Measurements from ENCODE around the gene DCTD.

DNA sequence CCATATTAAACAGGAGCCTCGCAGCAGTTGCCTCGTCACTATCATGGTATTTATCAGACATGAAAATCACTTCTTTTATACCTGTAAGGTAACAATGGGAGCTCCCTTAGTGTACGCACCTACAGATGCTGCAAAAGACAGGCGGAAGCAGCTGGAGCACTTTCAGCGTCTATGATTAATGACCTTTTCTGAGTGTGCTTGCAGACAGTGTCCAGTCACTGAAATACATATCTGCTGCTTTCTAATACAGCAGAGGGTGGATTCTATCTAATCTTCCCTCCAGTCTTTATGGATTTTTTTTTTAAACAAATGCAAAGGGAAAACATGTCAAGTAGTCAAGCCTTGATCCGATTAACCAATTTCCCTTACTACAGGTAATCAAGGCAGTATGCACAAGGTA lies 24.1 kb downstream of the DCTD start:
- TF ChIP-seq EZH2 (IDR thresholded peaks at IDR 0.05; ENCODE audit: low read length, missing control alignments), result no peak
- TF ChIP-seq, protein P1, sequence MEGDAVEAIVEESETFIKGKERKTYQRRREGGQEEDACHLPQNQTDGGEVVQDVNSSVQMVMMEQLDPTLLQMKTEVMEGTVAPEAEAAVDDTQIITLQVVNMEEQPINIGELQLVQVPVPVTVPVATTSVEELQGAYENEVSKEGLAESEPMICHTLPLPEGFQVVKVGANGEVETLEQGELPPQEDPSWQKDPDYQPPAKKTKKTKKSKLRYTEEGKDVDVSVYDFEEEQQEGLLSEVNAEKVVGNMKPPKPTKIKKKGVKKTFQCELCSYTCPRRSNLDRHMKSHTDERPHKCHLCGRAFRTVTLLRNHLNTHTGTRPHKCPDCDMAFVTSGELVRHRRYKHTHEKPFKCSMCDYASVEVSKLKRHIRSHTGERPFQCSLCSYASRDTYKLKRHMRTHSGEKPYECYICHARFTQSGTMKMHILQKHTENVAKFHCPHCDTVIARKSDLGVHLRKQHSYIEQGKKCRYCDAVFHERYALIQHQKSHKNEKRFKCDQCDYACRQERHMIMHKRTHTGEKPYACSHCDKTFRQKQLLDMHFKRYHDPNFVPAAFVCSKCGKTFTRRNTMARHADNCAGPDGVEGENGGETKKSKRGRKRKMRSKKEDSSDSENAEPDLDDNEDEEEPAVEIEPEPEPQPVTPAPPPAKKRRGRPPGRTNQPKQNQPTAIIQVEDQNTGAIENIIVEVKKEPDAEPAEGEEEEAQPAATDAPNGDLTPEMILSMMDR (conservative IDR thresholded peaks at IDR 0.05 in 1 of 2, IDR thresholded peaks at IDR 0.05 in 1 of 2; ENCODE audit: low read depth in 1 of 2, low read length in 2 of 2), result no peak

Data from fibroblast of lung (primary cell).